Activated CD8-positive, alpha-beta memory T cell treated with anti-CD3 and anti-CD28 coated beads for 1 hour (primary cell): Measurements from ENCODE around the gene C22orf23.

ENCODE experiments used
- DNase-seq, 2 donors: peaks; one replicate each; pipeline ENCODE4 v3.0.0-alpha.2; 2020; ENCODE audit warnings: low read depth in 1 of 2; ENCODE audit errors: extremely low read depth in 1 of 2

C22orf23 gene

GRCh38 chr22:37905534-37906363 lies 47.7 kb downstream of the C22orf23 start, which contains the start of gene MICALL1:
TSS of gene MICALL1 (plus strand) at chr22:37906297. CDS start at chr22:37906423, 126 bp downstream.
- peak in 1 of 2 donors; percentile 48 for DNase-seq

- no peak for DNase-seq
Observed at GRCh38 chr22:37904572-37905533, 48.5 kb downstream of the C22orf23 start.

- DNase-seq, result no peak
Observed at GRCh38 chr22:37898441-37899181, 54.8 kb downstream of the C22orf23 start.

GRCh38 chr22:37897807-37898206 lies 55.6 kb downstream of the C22orf23 start:
- DNase-seq, result no peak

- DNase-seq, result no peak
Observed at GRCh38 chr22:37896939-37897338, 56.5 kb downstream of the C22orf23 start.

- DNase-seq, result peak in 1 of 2 donors; percentile 16
Observed at GRCh38 chr22:37896181-37896592, 57.2 kb downstream of the C22orf23 start.

- no peak for DNase-seq
Observed at GRCh38 chr22:37894939-37895670, 58.3 kb downstream of the C22orf23 start.

- no peak for DNase-seq
Observed at GRCh38 chr22:37893583-37893983, 59.8 kb downstream of the C22orf23 start.
